ENCODE measurements around the gene CLEC3B.

- TF ChIP-seq CTCF (conservative IDR thresholded peaks at IDR 0.05) (no peak), ZFX (IDR thresholded peaks at IDR 0.05) (no peak)
Observed at GRCh38 chr3:44995142-44995770, 30.8 kb upstream of the CLEC3B start.

Measured in C4-2B (cell line).